ENCODE measurements around the gene CHST12. TPM values are rescaled to one million over a fixed set of nuclear protein-coding genes. Genes with fewer than 3 reads are reported as not detected.

CHST12 gene
- total and polyA plus RNA-seq, 8 donors: 11.7 to 27.1 (median 15.0) TPM

DNA sequence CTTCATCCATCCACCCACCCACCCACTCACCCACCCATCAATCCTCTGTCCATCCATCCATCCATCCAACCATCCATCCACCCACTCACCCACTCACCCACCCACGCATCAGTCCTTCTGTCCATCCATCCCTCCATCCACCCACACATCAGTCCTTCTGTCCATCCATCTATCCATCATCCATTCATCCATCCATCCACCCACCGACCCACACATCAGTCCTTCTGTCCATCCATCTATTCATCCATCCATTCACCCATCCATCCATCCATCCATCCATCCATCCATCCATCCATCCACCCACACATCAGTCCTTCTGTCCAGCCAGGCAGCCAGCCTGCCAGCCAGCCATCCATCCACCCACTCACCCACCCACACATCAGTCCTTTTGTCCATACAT is 88.6 kb downstream of the CHST12 start:
- TF ChIP-seq CTCF (IDR thresholded peaks at IDR 0.05): no peak
- Histone ChIP-seq H3K27ac (no peak overlapping the region), H3K27me3 (peaks cover 0 to 19% of the 10 kb centered on the region in 2 donors), H3K9me3 (no peaks in the 10 kb centered on the region), H3K4me1 (peaks cover 0 to 14% of the 10 kb centered on the region in 2 donors), H3K36me3 (no peaks in the 10 kb centered on the region), H3K4me3 (no peak overlapping the region)
- ATAC-seq: no peak
- intact Hi-C loops (cut with DNase I): no loop called here
- no peak for DNase-seq

DNA sequence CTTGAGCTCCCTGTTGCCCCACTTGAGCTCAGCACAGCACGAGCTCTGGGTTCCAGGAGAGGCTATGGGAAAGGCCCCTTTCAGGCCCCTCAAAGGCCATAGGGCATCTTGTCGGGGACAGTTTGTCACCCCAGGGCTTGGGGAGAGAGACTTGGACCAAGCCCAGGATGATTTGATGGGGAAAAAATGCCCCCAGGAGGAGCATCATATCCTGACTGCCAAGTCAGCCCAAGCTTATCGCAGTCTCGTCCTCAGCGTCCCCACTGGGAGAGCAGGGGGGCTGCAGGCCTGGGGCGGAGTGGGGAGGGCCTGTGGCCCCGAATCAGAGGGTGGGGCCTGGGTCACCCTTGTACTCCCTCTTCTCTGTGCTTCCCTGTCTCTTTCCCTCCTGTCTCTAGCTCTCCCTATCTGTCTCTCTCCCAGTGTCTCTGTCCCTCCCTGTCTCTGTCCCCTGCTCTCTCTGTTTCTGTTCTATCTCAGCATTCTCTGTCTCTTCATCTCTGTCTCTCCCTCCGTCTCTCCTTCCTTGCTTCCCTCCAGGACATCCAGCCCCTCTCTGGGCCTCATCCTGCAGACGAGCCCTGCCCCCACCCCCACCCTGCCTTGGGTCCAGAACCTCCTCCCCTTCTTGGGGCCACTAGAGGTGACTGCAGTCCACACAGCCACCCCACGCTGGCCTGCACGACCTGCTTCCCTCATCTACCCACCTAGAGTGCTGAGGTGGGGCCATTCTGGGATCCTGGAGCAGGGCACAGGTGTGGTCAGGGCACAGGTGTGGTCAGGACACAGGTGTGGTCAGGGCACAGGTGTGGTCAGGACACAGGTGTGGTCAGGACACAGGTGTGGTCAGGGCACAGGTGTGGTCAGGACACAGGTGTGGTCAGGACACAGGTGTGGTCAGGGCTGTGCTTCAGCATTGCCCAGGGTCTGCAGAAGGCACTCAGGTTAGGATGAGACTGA is 90.1 kb downstream of the CHST12 start:
- H3K4me1 ChIP-seq: peaks cover 0 to 14% of the 10 kb centered on the region in 2 donors
- H3K27me3 ChIP-seq: peaks cover 0 to 34% of the 10 kb centered on the region in 2 donors
- TF ChIP-seq CTCF (IDR thresholded peaks at IDR 0.05): no peak
- no peaks in the 10 kb centered on the region for H3K9me3 ChIP-seq
- H3K36me3 ChIP-seq: no peaks in the 10 kb centered on the region
- ATAC-seq (no peak), DNase-seq (no peak)
- intact Hi-C loops (cut with DNase I): no loop called here
- H3K4me3 ChIP-seq: no peak overlapping the region
- H3K27ac ChIP-seq: no peak overlapping the region

- Histone ChIP-seq H3K27me3 (peaks cover 0 to 37% of the 10 kb centered on the region in 2 donors), H3K4me3 (no peak overlapping the region), H3K4me1 (peaks cover 0 to 14% of the 10 kb centered on the region in 2 donors), H3K9me3 (no peaks in the 10 kb centered on the region), H3K36me3 (no peaks in the 10 kb centered on the region), H3K27ac (no peak overlapping the region)
- TF ChIP-seq CTCF (IDR thresholded peaks at IDR 0.05): no peak
- ATAC-seq (no peak), DNase-seq (no peak)
- intact Hi-C loops (cut with DNase I): no loop called here
Observed at GRCh38 chr7:2494191-2495130, 91.0 kb downstream of the CHST12 start.

DNA sequence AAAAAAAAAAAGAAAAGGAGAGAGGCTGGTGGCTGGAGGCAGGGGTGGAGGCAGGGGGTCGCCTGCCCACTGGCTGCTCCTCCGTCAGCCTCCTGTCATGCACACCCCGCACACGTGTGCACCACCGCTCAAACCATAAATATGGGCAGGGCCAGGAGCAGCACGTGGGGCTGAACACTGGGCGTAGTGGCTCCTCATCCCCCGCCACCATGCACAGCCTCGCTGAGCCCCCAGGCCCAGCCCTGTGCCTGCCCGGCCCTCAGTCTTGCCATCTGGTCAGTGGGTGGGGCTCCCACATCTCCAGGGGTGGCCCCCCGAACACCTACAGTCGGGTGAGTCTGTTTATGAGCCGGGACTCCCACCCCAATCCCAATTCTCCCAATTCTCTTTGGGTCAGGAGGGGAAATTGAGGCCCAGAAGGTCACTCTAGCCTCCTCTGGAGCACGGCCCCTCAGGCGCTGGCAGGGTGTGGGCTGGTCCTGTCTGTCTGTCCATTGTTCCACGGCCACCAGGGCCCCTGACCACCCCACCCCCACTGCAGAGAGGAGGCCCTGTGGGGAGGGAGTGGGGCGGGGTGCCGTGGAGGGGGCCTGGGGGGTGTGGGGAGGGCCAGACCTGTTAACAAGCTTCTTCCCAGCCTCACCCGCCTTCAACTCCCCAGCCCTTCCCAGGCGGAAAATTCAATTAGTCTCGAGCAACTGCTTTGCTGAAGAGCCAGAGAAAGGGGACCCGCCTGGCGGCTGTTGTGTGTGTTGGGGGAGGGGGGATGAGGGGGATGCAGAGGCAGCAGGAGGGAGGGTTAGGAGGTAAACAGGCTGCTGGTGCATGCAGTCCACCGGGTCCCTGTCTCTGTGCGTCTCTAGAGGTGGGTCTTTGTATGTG is 92.2 kb downstream of the CHST12 start:
- Histone ChIP-seq H3K36me3 (no peaks in the 10 kb centered on the region), H3K4me1 (peaks cover 0 to 14% of the 10 kb centered on the region in 2 donors), H3K27me3 (peaks cover 0 to 37% of the 10 kb centered on the region in 2 donors), H3K4me3 (no peak overlapping the region), H3K27ac (no peak overlapping the region), H3K9me3 (no peaks in the 10 kb centered on the region)
- ATAC-seq (no peak), DNase-seq (no peak)
- no peak for TF ChIP-seq CTCF (IDR thresholded peaks at IDR 0.05)
- intact Hi-C loops (cut with DNase I): no loop called here
